HG02588 (cell line): ENCODE results near the gene BTG1.

Experiments
- ATAC-seq: cut with Tn5 transposase; IDR thresholded peaks from one replicate; pipeline ENCODE4 v1.9.1; 2021; ENCODE audit warnings: mild to moderate bottlenecking, moderate library complexity; ENCODE audit not compliant: unreplicated experiment

Gene BTG1

GRCh38 chr12:92145731-92146496, at the start of gene BTG1:
Gene BTG1, minus strand, starts transcription at chr12:92145846. Its CDS starts 311 bp downstream, at chr12:92145535.
- ATAC-seq: peak; percentile 67

- ATAC-seq: no peak
These were observed 48.9 kb upstream of the BTG1 start for GRCh38 chr12:92194561-92194960.

GRCh38 chr12:92193846-92194245, 48.2 kb upstream of the BTG1 start:
- ATAC-seq: no peak

GRCh38 chr12:92193063-92193462, 47.4 kb upstream of the BTG1 start:
- ATAC-seq: no peak

GRCh38 chr12:92192360-92192759, 46.7 kb upstream of the BTG1 start:
- ATAC-seq: no peak

GRCh38 chr12:92191061-92191460, 45.4 kb upstream of the BTG1 start:
- no peak for ATAC-seq

- ATAC-seq: no peak
These were observed 43.0 kb upstream of the BTG1 start for GRCh38 chr12:92188517-92189188.

- no peak for ATAC-seq
These were observed 40.4 kb upstream of the BTG1 start for GRCh38 chr12:92186038-92186470.

- peak; percentile 63 for ATAC-seq
These were observed 39.4 kb upstream of the BTG1 start for GRCh38 chr12:92185052-92185451.

GRCh38 chr12:92183575-92183974, 37.9 kb upstream of the BTG1 start:
- no peak for ATAC-seq

GRCh38 chr12:92178340-92178739, 32.7 kb upstream of the BTG1 start:
- ATAC-seq: no peak

- ATAC-seq: no peak
These were observed 31.0 kb upstream of the BTG1 start for GRCh38 chr12:92176646-92177045.

GRCh38 chr12:92175961-92176360, 30.3 kb upstream of the BTG1 start:
- ATAC-seq: no peak

GRCh38 chr12:92170050-92170449, 24.4 kb upstream of the BTG1 start:
- no peak for ATAC-seq

- ATAC-seq: no peak
These were observed 21.4 kb upstream of the BTG1 start for GRCh38 chr12:92167075-92167474.

GRCh38 chr12:92164712-92165111, 19.1 kb upstream of the BTG1 start:
- ATAC-seq: no peak

- no peak for ATAC-seq
These were observed 16.4 kb upstream of the BTG1 start for GRCh38 chr12:92162079-92162478.

GRCh38 chr12:92158796-92159439, 13.3 kb upstream of the BTG1 start:
- peak; percentile 47 for ATAC-seq

- ATAC-seq: no peak
These were observed 11.2 kb upstream of the BTG1 start for GRCh38 chr12:92156704-92157395.

GRCh38 chr12:92156139-92156538, 10.5 kb upstream of the BTG1 start:
- no peak for ATAC-seq

GRCh38 chr12:92155733-92156132, 10.1 kb upstream of the BTG1 start:
- no peak for ATAC-seq
